NCI-H446 treated with DMSO at 0.1 percent for 48 hours (cell line): ENCODE measurements around the gene PPAT.
"Not testable (repeated sequence)": the region's sequence is repeated elsewhere in the genome, so short reads cannot be mapped to it uniquely, and the experiment has no call there.

ENCODE experiments used
- DNase-seq: peaks from one replicate; lab custom pipeline; 2025; lab: John Stamatoyannopoulos, UW

PPAT gene

GRCh38 chr4:56435140-56435926 is at the start of gene PPAT:
TSS of gene PPAT (minus strand) at chr4:56435615. CDS start at chr4:56435477, 138 bp downstream.
- DNase-seq: peak; percentile 96

- DNase-seq: no peak
These were observed 45.3 kb upstream of the PPAT start for GRCh38 chr4:56480691-56481090.

DNA sequence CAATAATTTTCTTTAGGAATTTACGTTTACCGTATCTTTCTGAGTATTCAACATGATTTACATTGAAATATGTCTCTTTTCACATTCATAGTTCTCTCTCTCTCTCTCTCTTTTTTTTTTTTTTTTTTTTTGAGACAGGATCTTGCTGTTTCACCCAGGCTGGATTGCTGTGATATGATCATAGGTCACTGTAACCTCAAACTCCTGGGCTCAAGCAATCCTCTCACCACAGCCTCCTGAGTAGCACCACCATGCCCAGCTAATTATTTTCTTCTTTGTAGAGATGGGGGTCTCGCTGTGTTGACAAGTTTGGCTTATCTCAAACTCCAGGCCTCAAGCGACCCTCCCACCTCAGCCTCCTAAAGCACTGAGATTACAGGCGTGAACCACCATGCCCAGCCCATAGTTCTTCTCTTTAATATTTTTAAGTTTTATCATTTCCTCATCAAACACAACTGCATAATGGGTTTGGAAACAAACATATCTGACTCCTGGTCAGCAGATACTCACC is 41.8 kb upstream of the PPAT start:
- DNase-seq: no peak

GRCh38 chr4:56475917-56476316 is 40.5 kb upstream of the PPAT start:
- DNase-seq: no peak

GRCh38 chr4:56469489-56470210 is 34.2 kb upstream of the PPAT start:
- DNase-seq: no peak

DNA sequence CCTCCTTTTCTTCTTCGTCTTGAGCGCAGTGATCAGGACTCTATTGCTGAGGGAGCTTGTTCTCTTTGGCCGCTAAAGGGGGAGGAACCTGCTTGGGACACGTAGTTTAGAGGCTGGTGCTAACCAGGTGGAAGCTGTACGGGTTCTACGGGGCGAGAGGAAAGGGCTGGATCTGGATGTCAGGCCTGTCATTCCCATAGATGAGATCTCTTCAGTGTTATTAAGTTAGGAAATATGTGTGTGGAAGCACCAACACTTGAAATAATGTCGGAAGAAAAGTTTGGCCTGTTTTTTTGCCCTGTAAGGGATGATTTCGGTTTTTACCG is 32.6 kb upstream of the PPAT start:
- DNase-seq: no peak

GRCh38 chr4:56467284-56468096 is 32.1 kb upstream of the PPAT start, which contains the start of gene SRP72:
TSS of gene SRP72 (plus strand) at chr4:56467617. CDS start at chr4:56467636, 19 bp downstream.
- peak; percentile 61 for DNase-seq

DNA sequence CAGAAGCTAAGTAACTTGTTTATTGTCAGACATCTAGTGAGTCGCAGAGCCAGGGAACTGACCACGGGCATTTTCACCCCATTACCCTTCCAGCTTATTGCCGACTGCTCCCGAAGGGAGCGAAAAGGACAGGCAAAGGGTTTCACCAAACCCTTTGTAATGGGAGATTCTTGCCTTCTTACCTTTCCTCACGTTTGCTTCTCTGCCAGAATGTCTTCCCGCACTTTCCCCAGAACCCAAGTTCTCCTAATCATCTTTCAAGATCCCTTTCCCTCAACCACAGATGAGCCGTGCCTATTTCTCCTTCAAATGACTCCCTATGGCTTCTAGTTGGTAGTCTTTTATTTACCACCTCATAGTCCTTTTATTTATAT is 31.5 kb upstream of the PPAT start:
- no peak for DNase-seq

GRCh38 chr4:56466296-56466761 is 30.9 kb upstream of the PPAT start:
- DNase-seq: not testable (repeated sequence)

- no peak for DNase-seq
These were observed 30.3 kb upstream of the PPAT start for GRCh38 chr4:56465599-56466295.

DNA sequence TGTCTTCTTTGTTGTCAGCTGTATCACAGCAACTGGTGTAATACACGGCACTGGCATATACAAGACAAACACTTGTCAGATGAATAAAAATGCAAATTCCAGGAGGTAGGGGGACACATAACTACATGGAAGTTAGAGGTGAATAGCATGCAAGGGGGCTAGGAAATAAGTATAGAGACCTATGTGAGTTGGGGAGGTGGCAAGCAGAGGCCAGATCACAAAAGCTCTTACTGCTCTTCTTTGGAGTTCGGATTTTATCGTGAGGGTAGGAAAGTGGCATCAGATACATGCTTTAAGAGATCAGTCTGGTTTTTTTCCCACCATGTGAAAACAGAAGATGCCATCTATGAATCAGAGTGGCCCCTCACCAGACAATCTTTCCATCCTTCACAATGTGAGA is 29.2 kb upstream of the PPAT start:
- DNase-seq: no peak

DNA sequence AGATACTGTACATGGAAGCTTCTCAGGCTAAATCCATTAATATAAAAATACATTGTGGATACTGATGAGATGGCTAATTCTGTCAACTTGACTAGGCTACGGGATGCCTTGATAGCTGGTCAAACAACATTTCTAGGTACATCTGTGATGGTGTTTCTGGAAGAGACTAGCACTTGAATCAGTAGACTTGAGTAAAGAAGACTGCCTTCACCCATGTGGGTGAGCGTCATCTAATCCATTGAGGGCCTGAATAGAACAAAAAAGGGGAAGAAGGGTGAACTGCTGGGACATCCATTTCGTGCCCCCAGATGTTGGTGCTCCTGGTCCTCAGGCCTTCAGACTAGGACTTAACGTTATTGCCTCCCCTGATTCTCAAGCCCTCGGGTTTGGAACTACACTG is 28.3 kb upstream of the PPAT start:
- DNase-seq: no peak

DNA sequence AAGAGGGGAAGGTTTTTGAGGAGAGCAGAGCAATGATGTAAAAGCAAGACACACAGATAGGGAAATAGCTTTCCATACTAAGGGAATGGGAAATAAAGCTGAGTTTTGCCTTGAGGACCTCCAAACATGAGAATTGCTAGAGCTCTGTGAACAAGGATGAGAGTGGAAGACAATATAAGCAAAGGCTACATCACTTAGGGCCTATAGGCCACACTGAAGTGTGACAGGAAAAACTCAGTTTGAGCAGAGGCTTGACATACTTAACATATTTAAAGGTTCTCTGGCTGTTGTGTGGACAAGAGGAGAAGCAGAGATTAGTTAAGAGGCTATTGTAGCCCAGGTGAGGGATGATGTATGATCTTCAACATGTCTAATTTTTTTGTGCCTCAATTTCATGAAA is 26.7 kb upstream of the PPAT start:
- no peak for DNase-seq

DNA sequence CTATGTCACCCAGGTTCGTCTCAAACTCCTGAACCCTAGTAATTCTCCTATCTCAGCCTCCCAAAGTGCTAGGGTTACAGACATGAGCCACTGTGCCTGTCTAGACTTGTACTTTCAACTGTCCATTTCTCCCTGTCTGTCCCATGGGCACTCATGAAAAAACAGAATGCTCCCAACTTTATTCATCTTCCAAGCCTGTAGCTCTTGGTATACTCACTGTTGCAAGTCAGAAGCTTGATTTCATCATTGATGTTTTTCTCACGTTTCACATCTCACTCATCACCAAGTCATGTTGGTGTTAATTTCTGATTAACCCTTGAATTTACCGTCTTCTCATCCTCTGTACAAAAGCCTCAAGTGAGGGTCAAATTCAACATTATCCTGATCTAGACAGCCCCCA is 24.7 kb upstream of the PPAT start:
- DNase-seq: no peak

DNA sequence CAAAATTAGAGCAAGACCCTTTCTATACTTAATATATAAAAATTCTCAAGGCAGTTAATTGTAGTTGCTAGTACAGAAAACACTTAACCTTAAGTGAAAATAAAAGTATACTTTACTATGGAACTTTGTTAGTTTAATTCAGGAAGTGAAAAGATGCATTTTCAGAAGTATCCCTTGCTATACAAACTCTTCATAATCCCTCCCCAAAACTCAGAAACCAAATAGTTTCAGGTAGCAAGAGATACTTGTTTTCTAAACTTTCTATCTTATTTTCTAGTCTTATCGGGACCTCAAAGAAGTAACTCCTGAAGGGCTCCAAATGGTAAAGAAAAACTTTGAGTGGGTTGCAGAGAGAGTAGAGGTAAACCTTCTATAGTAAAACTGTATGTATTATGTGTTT is 14.9 kb upstream of the PPAT start:
- no peak for DNase-seq

- DNase-seq: not testable (repeated sequence)
These were observed 14.1 kb upstream of the PPAT start for GRCh38 chr4:56449475-56449874.

DNA sequence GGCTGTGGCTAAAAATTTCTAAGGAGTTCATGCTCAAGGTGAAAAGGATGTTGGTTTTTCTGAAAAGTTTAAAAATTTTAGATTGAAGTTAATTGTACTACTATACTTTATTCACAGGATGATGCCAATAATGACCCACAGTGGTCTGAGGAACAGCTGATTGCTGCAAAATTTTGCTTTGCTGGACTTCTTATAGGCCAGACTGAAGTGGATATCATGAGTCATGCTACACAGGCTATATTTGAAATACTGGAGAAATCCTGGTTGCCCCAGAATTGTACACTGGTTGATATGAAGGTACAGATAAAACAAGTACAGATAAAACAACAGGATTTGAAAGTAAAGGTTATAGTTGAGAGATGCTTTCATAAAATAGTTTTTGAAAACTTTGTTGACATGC is 12.9 kb upstream of the PPAT start:
- DNase-seq: no peak

DNA sequence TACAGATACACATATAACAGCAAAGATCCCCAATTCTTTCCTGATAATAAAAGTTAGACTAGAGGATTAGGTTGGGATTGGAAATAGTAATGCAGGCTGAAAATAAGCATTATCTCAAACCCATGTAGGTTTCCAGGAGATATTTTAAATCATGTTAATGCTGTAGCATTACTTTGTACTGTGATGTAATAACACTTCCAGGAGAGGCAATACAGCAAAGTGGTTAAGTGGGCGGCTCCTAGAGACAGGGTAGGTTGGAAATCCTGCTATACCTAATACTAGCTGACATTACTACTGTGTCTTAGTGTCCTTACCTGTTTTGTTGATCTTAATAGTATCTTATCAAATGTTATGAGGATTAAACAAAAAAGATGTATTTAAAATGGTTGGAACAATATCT is 10.3 kb upstream of the PPAT start:
- no peak for DNase-seq

DNA sequence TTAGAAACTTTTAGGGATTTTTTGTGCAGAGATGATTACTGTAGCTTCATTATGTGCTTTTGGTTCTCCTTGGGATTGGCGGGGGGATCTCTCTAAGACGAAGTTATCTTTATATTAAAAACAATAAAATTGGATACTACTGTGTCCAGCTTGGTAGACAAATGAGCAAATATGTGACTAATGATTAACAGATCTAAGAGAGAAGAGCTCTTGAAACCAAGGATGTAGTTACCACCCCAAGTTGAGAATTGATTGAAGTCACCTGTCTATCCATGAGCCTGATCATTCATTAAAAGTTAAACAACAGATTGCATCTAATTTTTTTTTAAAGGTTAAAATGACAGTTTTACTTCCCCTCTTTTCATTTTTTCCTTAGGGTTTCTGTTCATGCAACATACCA is 9.3 kb upstream of the PPAT start:
- no peak for DNase-seq

- no peak for DNase-seq
These were observed 5.6 kb upstream of the PPAT start for GRCh38 chr4:56440983-56441382.

DNA sequence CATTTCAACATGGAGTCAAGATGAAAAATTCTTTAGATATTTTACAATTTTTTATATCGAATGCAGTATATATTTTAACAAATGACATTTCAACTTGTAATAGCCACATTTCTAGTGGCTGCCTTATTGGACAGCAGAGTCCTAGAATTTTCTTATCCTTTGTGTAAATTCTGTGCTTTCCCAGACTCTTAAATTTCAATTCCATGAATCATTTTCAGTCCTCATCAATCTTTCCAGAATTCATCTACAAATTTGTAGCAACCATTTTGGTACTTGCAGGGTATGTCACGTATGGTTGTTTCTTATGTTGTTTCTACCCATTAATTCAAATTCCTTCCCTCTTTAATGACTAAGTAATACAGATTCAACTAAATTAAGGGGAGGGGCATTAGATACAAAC is 3.4 kb upstream of the PPAT start:
- no peak for DNase-seq

DNA sequence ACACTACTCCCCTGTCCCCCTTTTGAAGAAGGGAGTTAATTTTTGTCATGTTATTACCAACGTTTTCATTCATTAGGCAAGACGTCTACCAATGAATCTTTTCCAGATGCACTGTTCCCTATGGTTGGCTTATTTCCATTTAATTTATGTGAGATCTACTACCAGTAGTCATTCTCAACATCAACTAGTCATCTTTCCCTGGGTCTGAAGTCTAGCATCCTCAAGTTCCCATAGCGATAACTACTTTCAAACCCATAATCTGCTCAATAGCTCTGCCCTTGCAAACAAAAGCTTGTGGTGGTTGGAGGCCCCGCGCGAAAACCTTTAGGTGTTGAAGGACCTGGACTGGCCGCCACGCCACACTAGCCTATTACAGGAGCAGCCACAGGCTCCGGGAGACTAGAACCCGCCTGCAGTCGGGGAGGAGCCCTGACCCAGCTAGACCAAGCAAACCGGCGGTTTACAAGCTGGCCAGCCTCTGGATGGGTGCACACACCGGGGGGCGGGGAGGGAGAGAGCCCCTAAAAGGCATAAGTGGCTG is 746 bp downstream of the PPAT start:
- DNase-seq: peak; percentile 27
